Measurements from ENCODE around the gene PHOSPHO2. TPM values are rescaled to one million over a fixed set of nuclear protein-coding genes. Genes with fewer than 3 reads are reported as not detected.

The PHOSPHO2 gene

Small RNA genes within 50 kb of the gene (small RNA-seq; reads per million reads assigned to genes)
- gene RF00432 (ENCODE audit: low read depth), result not detected

Measured in mesenchymal stem cell (in vitro differentiated cells and primary cell).